HEK293 (cell line): ENCODE measurements around the gene GOLGA8B.
"Not testable (repeated sequence)": the region's sequence is repeated elsewhere in the genome, so short reads cannot be mapped to it uniquely, and the experiment has no call there.

Experiments used
- GLIS2 ChIP-seq: fragments of 450-650 bp; formaldehyde crosslinking; IDR thresholded peaks from 2 replicates; pipeline ENCODE4 v1.5.1; 2016; ENCODE audit warnings: missing biosample characterization, missing genetic modification characterization
- YY1 ChIP-seq: fragments of 450-650 bp; formaldehyde crosslinking; IDR thresholded peaks from 2 replicates; pipeline ENCODE4 v1.5.1; 2018; ENCODE audit warnings: missing biosample characterization, missing genetic modification characterization
- ZNF175 ChIP-seq: fragments of 450-650 bp; formaldehyde crosslinking; IDR thresholded peaks from 2 replicates; pipeline ENCODE4 v1.5.1; 2016; ENCODE audit warnings: missing biosample characterization, missing genetic modification characterization
- ZNF266 ChIP-seq: fragments of 450-650 bp; formaldehyde crosslinking; IDR thresholded peaks from 2 replicates; pipeline ENCODE4 v1.5.1; 2016; ENCODE audit warnings: missing biosample characterization, missing genetic modification characterization, low read depth
- ZNF544 ChIP-seq: fragments of 450-650 bp; formaldehyde crosslinking; IDR thresholded peaks from 2 replicates; pipeline ENCODE4 v1.5.0; 2017; ENCODE audit warnings: missing biosample characterization, missing genetic modification characterization
- ZNF600 ChIP-seq: fragments of 450-650 bp; formaldehyde crosslinking; IDR thresholded peaks from 2 replicates; pipeline ENCODE4 v1.5.1; 2016; ENCODE audit warnings: missing biosample characterization, missing genetic modification characterization
- ZNF660 ChIP-seq: fragments of 450-650 bp; IDR thresholded peaks from 2 replicates; pipeline ENCODE4 v1.5.1; 2018; ENCODE audit warnings: missing biosample characterization, mild to moderate bottlenecking, missing genetic modification characterization
- ZNF768 ChIP-seq: fragments of 450-650 bp; formaldehyde crosslinking; IDR thresholded peaks from 2 replicates; pipeline ENCODE4 v1.5.1; 2018; ENCODE audit warnings: missing biosample characterization, mild to moderate bottlenecking, missing genetic modification characterization
- TF ChIP-seq, protein P1 (sequence below): fragments of 450-650 bp; formaldehyde crosslinking; IDR thresholded peaks from 2 replicates; pipeline ENCODE4 v1.5.1; 2017; ENCODE audit warnings: missing biosample characterization, missing genetic modification characterization
- TF ChIP-seq, protein P2 (sequence below): fragments of 450-650 bp; formaldehyde crosslinking; IDR thresholded peaks from 2 replicates; pipeline ENCODE4 v1.5.1; 2016; ENCODE audit warnings: missing biosample characterization, missing genetic modification characterization

DNA sequence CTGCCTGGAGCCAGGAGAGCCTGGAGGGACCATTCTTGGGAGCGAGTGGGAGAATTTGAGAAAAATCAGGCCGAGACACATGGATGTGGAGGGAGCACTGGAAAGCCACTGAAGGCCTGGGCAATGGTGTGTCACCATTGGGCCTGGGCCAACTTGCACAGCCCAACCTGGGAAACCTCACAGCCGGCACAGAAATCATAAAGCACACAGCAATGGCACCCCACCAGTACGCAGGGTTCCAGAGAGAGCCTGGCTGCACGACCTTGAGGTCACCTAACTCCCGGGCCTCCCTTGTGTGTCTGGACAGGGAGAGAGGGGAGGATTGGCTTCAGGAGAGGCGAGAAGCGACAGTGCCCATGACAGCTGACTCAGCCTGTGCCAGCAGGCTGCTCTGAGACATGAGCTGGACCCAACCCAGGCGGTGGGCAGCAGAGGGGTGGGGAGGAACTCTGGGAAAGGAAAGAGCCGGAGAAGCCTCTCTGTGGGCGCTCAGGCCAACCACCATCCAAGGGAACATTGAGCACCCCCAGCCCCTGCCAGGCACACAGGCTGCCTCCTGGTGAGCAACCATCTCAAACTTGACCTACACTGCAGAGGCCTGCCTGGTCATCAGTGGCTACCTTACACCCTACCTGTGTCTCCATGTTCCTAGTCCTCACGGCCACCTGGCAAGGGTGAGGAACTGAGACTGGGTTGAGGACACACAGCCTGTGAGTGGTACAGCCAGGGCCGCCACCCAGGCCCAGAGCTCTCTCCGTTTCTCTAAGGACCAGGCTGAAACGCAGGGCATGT, 3.0 kb downstream of the GOLGA8B start:
- TF ChIP-seq, protein P1, sequence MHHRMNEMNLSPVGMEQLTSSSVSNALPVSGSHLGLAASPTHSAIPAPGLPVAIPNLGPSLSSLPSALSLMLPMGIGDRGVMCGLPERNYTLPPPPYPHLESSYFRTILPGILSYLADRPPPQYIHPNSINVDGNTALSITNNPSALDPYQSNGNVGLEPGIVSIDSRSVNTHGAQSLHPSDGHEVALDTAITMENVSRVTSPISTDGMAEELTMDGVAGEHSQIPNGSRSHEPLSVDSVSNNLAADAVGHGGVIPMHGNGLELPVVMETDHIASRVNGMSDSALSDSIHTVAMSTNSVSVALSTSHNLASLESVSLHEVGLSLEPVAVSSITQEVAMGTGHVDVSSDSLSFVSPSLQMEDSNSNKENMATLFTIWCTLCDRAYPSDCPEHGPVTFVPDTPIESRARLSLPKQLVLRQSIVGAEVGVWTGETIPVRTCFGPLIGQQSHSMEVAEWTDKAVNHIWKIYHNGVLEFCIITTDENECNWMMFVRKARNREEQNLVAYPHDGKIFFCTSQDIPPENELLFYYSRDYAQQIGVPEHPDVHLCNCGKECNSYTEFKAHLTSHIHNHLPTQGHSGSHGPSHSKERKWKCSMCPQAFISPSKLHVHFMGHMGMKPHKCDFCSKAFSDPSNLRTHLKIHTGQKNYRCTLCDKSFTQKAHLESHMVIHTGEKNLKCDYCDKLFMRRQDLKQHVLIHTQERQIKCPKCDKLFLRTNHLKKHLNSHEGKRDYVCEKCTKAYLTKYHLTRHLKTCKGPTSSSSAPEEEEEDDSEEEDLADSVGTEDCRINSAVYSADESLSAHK: not testable (repeated sequence)
- TF ChIP-seq ZNF768 (tag by site-specific recombination); ZNF266 (tag by site-specific recombination); GLIS2; ZNF175 (tag by site-specific recombination); ZNF660; ZNF600; ZNF544 (tag by site-specific recombination); YY1 (tag by site-specific recombination): not testable (repeated sequence)
- TF ChIP-seq, protein P2, sequence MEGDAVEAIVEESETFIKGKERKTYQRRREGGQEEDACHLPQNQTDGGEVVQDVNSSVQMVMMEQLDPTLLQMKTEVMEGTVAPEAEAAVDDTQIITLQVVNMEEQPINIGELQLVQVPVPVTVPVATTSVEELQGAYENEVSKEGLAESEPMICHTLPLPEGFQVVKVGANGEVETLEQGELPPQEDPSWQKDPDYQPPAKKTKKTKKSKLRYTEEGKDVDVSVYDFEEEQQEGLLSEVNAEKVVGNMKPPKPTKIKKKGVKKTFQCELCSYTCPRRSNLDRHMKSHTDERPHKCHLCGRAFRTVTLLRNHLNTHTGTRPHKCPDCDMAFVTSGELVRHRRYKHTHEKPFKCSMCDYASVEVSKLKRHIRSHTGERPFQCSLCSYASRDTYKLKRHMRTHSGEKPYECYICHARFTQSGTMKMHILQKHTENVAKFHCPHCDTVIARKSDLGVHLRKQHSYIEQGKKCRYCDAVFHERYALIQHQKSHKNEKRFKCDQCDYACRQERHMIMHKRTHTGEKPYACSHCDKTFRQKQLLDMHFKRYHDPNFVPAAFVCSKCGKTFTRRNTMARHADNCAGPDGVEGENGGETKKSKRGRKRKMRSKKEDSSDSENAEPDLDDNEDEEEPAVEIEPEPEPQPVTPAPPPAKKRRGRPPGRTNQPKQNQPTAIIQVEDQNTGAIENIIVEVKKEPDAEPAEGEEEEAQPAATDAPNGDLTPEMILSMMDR (tag by site-specific recombination): not testable (repeated sequence)
